CD4-positive, alpha-beta T cell treated with Interleukin-21 for 1 hour (primary cell): ENCODE data around the gene ACSM2A.
"Not testable (repeated sequence)": the region's sequence is repeated elsewhere in the genome, so short reads cannot be mapped to it uniquely, and the experiment has no call there.

ENCODE experiments used
- DNase-seq: peaks from one replicate; pipeline ENCODE4 v3.0.0-alpha.2; 2020

ACSM2A gene

GRCh38 chr16:20451364-20451763 is at the start of gene ACSM2A:
TSS of gene ACSM2A (plus strand) at chr16:20451521. CDS start at chr16:20460115, 8,594 bp downstream.
- not testable (repeated sequence) for DNase-seq

- no peak for DNase-seq
Measured at GRCh38 chr16:20402651-20403050, 48.7 kb upstream of the ACSM2A start.

GRCh38 chr16:20404637-20405036 is 46.7 kb upstream of the ACSM2A start, which contains the start of gene PDILT:
TSS of gene PDILT (minus strand) at chr16:20404737. CDS start at chr16:20399300, 5,437 bp downstream.
- DNase-seq = no peak

- no peak for DNase-seq
Measured at GRCh38 chr16:20409398-20410120, 41.8 kb upstream of the ACSM2A start, which contains the start of gene ACSM5. TSS of gene ACSM5 (plus strand) at chr16:20409534. CDS start at chr16:20411485, 1,951 bp downstream.

GRCh38 chr16:20410121-20410723 is 41.1 kb upstream of the ACSM2A start:
- DNase-seq = no peak

- DNase-seq = no peak
Measured at GRCh38 chr16:20411055-20411454, 40.3 kb upstream of the ACSM2A start.

GRCh38 chr16:20415541-20415940 is 35.8 kb upstream of the ACSM2A start:
- DNase-seq = no peak

GRCh38 chr16:20419093-20419492 is 32.2 kb upstream of the ACSM2A start:
- DNase-seq = not testable (repeated sequence)

GRCh38 chr16:20421748-20422147 is 29.6 kb upstream of the ACSM2A start:
- not testable (repeated sequence) for DNase-seq

GRCh38 chr16:20423772-20424128 is 27.6 kb upstream of the ACSM2A start:
- DNase-seq = not testable (repeated sequence)

- no peak for DNase-seq
Measured at GRCh38 chr16:20424129-20424866, 27.0 kb upstream of the ACSM2A start.

- DNase-seq = not testable (repeated sequence)
Measured at GRCh38 chr16:20427401-20427797, 23.9 kb upstream of the ACSM2A start.

GRCh38 chr16:20429499-20429898 is 21.8 kb upstream of the ACSM2A start:
- DNase-seq = not testable (repeated sequence)

- DNase-seq = not testable (repeated sequence)
Measured at GRCh38 chr16:20430480-20430879, 20.8 kb upstream of the ACSM2A start.

- DNase-seq = no peak
Measured at GRCh38 chr16:20430948-20431347, 20.4 kb upstream of the ACSM2A start.

- DNase-seq = not testable (repeated sequence)
Measured at GRCh38 chr16:20438950-20439349, 12.4 kb upstream of the ACSM2A start.

GRCh38 chr16:20439820-20440231 is 11.5 kb upstream of the ACSM2A start:
- not testable (repeated sequence) for DNase-seq

- not testable (repeated sequence) for DNase-seq
Measured at GRCh38 chr16:20440731-20441130, 10.6 kb upstream of the ACSM2A start.

GRCh38 chr16:20441191-20441590 is 10.1 kb upstream of the ACSM2A start:
- no peak for DNase-seq

GRCh38 chr16:20441859-20442258 is 9.5 kb upstream of the ACSM2A start:
- not testable (repeated sequence) for DNase-seq

GRCh38 chr16:20446652-20447393 is 4.5 kb upstream of the ACSM2A start:
- DNase-seq = not testable (repeated sequence)

GRCh38 chr16:20453633-20454032 is 2.3 kb downstream of the ACSM2A start:
- DNase-seq = not testable (repeated sequence)

- DNase-seq = not testable (repeated sequence)
Measured at GRCh38 chr16:20459227-20459626, 7.9 kb downstream of the ACSM2A start.
